H1 (cell line): ENCODE results near the gene METTL8. TPM values are rescaled to one million over a fixed set of nuclear protein-coding genes. Genes with fewer than 3 reads are reported as not detected.

Source experiments
- CHD2 ChIP-seq: IDR thresholded peaks from 2 replicates; pipeline ENCODE4 v1.6.1; 2012; ENCODE audit warnings: low read length, improper control_type of control experiment
- CTBP2 ChIP-seq: IDR thresholded peaks from 2 replicates; pipeline ENCODE4 v1.7.0; 2011; ENCODE audit warnings: borderline replicate concordance, mild to moderate bottlenecking, moderate library complexity, mixed read lengths, low read length; ENCODE audit not compliant: insufficient read depth, insufficient read length
- EZH2 ChIP-seq: fragments of 200-600 bp; sonication (generic); IDR thresholded peaks from 2 replicates; pipeline ENCODE4 v1.7.1; 2012; ENCODE audit warnings: low read depth, mild to moderate bottlenecking, moderate library complexity, low read length, inconsistent platforms; ENCODE audit not compliant: severe bottlenecking
- HDAC6 ChIP-seq: IDR thresholded peaks from one replicate; pipeline ENCODE4 v1.7.1; 2012; ENCODE audit warnings: low read depth, mild to moderate bottlenecking, inconsistent platforms, low read length, moderate library complexity
- KDM5A ChIP-seq: fragments of 200-600 bp; IDR thresholded peaks from 2 replicates; pipeline ENCODE4 v1.7.1; 2012; ENCODE audit warnings: mild to moderate bottlenecking, low read length, inconsistent platforms, mixed read lengths
- POLR2AphosphoS5 ChIP-seq: IDR thresholded peaks from 2 replicates; pipeline ENCODE4 v1.6.1; 2011; ENCODE audit warnings: low read depth, low read length
- POU5F1 ChIP-seq: IDR thresholded peaks from 2 replicates; pipeline ENCODE4 v1.6.1; 2011; ENCODE audit warnings: low read depth, mild to moderate bottlenecking, low read length, moderate library complexity
- RAD21 ChIP-seq, 2 experiments: IDR thresholded peaks in 1 of 2; conservative IDR thresholded peaks in 1 of 2; 2 replicates each; pipeline ENCODE4 v1.6.1; 2011; ENCODE audit warnings: low read depth in 2 of 2, low read length in 2 of 2, improper control_type of control experiment in 1 of 2, inconsistent platforms in 1 of 2, mild to moderate bottlenecking in 1 of 2, moderate library complexity in 1 of 2
- SP4 ChIP-seq: IDR thresholded peaks from 2 replicates; pipeline ENCODE4 v1.6.1; 2012; ENCODE audit warnings: low read length, inconsistent platforms
- TCF12 ChIP-seq: IDR thresholded peaks from 2 replicates; pipeline ENCODE4 v1.6.1; 2011; ENCODE audit warnings: low read depth, mild to moderate bottlenecking, low read length
- polyA plus RNA-seq, 7 experiments: library from polyadenylated mRNA; depleted of rRNA in 3 of 7; stranded (reverse) in 5 of 7; unstranded in 2 of 7; fragments of >200 nt in 5 of 7; fragments of 200-250 nt in 2 of 7; gene quantifications; 1 replicate in 5 of 7; 2 replicates in 1 of 7; 4 replicates in 1 of 7; pipeline versions ENCODE4 v1.2.1 to v1.2.3, GENCODE V29; 2011 to 2013; ENCODE audit warnings: missing spikeins in 2 of 7, mixed read lengths in 2 of 7
- total RNA-seq: library from RNA; stranded (reverse); fragmentation: NEBNext Ultra II Directional; extraction: Animal tissue kit (Norgen Biotek cat#: 25700); gene quantifications from 2 replicates; pipeline ENCODE4 v1.2.1, GENCODE V29; 2021
- TF ChIP-seq, protein P1 (sequence below): IDR thresholded peaks from 2 replicates; pipeline ENCODE4 v1.6.1; 2011; ENCODE audit warnings: low read depth, mild to moderate bottlenecking, low read length; ENCODE audit not compliant: insufficient read depth
- TF ChIP-seq, protein P2 (sequence below), 3 experiments: IDR thresholded peaks; 1 replicate in 2 of 3; 2 replicates in 1 of 3; pipeline versions ENCODE4 v1.5.1 to v1.6.1; 2011; ENCODE audit warnings: low read length in 3 of 3, mild to moderate bottlenecking in 3 of 3, inconsistent platforms in 2 of 3, low read depth in 1 of 3, moderate library complexity in 1 of 3; ENCODE audit not compliant: insufficient read depth in 1 of 3; ENCODE audit errors: control extremely low read depth in 1 of 3

Gene METTL8
- total and polyA plus RNA-seq, 2 of the 8 experiments (the other 6 are each of a cell fraction or from before 2014, with no cell fraction given) = 17.6 to 79.7 TPM

DNA sequence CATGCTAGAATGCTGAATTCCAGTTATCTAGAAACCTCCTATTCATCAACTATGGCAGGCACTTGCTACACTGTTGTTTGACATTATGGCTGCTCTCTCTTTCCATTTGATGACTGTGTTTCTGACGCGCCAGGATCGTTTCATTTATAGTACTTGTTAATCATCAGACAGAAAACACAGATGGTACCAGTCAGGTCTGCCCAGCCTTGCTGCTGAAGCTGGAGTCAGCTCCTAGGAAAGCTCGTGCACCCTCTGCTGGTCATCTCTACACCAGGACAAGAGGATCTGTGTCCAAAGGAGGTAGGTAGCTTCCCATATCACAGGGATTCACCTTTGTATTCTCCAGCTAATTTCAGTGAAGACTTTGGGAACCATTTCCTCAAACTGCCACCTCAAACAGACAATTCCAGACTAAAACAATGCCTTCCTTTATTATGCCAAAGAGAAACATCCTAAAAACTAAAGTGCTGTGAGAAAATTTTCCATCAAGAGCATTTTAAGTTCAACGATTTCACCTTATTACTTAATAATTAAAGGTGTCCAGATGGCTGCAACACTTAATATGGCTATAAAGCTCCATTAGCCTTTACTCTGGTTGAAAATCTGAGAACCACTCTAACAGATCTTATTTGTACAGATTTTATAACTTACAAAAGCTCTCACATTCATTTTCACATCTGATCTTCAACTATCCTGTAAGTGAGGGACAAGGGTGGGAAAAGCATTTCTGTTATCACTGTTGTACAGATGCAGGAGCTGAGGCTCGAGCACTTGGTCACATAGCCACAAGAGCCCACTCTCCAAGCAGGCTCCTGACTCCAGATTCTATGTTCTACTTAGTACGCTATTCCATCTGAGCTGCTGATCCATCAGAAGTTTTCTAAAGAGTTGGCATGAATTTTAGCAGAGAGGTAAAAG lies 17.5 kb downstream of the METTL8 start (continued):
- no peak for TF ChIP-seq CTBP2
- TF ChIP-seq POLR2AphosphoS5 = no peak
- no peak for TF ChIP-seq KDM5A
- TF ChIP-seq, protein P1, sequence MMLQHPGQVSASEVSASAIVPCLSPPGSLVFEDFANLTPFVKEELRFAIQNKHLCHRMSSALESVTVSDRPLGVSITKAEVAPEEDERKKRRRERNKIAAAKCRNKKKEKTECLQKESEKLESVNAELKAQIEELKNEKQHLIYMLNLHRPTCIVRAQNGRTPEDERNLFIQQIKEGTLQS = no peak
- no peak for TF ChIP-seq POU5F1
- TF ChIP-seq RAD21 (IDR thresholded peaks at IDR 0.05 in 1 of 2, conservative IDR thresholded peaks at IDR 0.05 in 1 of 2; ENCODE audit: low read depth in 2 of 2, low read length in 2 of 2) = peak; percentile 96
- no peak for TF ChIP-seq EZH2
- TF ChIP-seq, protein P2, sequence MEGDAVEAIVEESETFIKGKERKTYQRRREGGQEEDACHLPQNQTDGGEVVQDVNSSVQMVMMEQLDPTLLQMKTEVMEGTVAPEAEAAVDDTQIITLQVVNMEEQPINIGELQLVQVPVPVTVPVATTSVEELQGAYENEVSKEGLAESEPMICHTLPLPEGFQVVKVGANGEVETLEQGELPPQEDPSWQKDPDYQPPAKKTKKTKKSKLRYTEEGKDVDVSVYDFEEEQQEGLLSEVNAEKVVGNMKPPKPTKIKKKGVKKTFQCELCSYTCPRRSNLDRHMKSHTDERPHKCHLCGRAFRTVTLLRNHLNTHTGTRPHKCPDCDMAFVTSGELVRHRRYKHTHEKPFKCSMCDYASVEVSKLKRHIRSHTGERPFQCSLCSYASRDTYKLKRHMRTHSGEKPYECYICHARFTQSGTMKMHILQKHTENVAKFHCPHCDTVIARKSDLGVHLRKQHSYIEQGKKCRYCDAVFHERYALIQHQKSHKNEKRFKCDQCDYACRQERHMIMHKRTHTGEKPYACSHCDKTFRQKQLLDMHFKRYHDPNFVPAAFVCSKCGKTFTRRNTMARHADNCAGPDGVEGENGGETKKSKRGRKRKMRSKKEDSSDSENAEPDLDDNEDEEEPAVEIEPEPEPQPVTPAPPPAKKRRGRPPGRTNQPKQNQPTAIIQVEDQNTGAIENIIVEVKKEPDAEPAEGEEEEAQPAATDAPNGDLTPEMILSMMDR (IDR thresholded peaks at IDR 0.05; ENCODE audit: control extremely low read depth in 1 of 3, insufficient read depth in 1 of 3, low read depth in 1 of 3, low read length in 3 of 3) = peak; percentile 75 to 91 (median 82)
- TF ChIP-seq TCF12 = no peak
- no peak for TF ChIP-seq SP4
- TF ChIP-seq HDAC6 = no peak
- TF ChIP-seq CHD2 = no peak
